K562 (cell line): ENCODE results near the gene ADM. TPM values are rescaled to one million over a fixed set of nuclear protein-coding genes. Genes with fewer than 3 reads are reported as not detected.

Source experiments
- CBX5 ChIP-seq: IDR thresholded peaks from 2 replicates; pipeline ENCODE4 v1.6.1; 2014; ENCODE audit warnings: low read depth, borderline replicate concordance
- CTCF ChIP-seq, 3 experiments: IDR thresholded peaks in 2 of 3; conservative IDR thresholded peaks in 1 of 3; 2 replicates each; pipeline ENCODE4 v1.5.1; 2011 to 2012; ENCODE audit warnings: low read length in 3 of 3, mild to moderate bottlenecking in 3 of 3, control low read depth in 2 of 3, improper control_type of control experiment in 1 of 3, inconsistent platforms in 1 of 3, low read depth in 1 of 3, mixed read lengths in 1 of 3, moderate library complexity in 1 of 3; ENCODE audit not compliant: insufficient read depth in 2 of 3
- E2F1 ChIP-seq: sonication (generic); formaldehyde crosslinking; IDR thresholded peaks from 2 replicates; pipeline ENCODE4 v1.8.1; 2023; ENCODE audit warnings: mild to moderate bottlenecking, missing genetic modification reagents, moderate library complexity
- E2F4 ChIP-seq: sonication (generic); formaldehyde crosslinking; IDR thresholded peaks from 2 replicates; pipeline ENCODE4 v1.8.0; 2022; ENCODE audit warnings: mild to moderate bottlenecking, low read depth, missing genetic modification reagents
- EP400 ChIP-seq: fragments of 450-650 bp; IDR thresholded peaks from 2 replicates; pipeline ENCODE4 v1.6.1; 2017; ENCODE audit warnings: antibody characterized with exemption, mild to moderate bottlenecking, moderate library complexity
- HDAC8 ChIP-seq: fragments of 450-650 bp; IDR thresholded peaks from 2 replicates; pipeline ENCODE4 v1.6.1; 2016; ENCODE audit warnings: mild to moderate bottlenecking, missing genetic modification characterization, moderate library complexity, missing compliant biosample characterization
- HEY1 ChIP-seq: fragments of 250-450 bp; sonication (Bioruptor Pico); IDR thresholded peaks from 2 replicates; pipeline ENCODE4 v1.5.0; 2020; ENCODE audit warnings: mild to moderate bottlenecking, moderate library complexity, borderline replicate concordance
- HINFP ChIP-seq: fragments of 450-650 bp; conservative IDR thresholded peaks from 2 replicates; pipeline ENCODE4 v1.6.1; 2016; ENCODE audit warnings: missing genetic modification characterization, low read depth, mild to moderate bottlenecking, control low read depth, missing compliant biosample characterization
- HIVEP1 ChIP-seq: fragments of 250-450 bp; sonication (Bioruptor Pico); IDR thresholded peaks from 2 replicates; pipeline ENCODE4 v1.4.0; 2020; ENCODE audit warnings: mild to moderate bottlenecking
- KDM2B ChIP-seq: fragments of 250-450 bp; sonication (Bioruptor Pico); IDR thresholded peaks from 2 replicates; pipeline ENCODE4 v1.8.0; 2021; ENCODE audit warnings: mild to moderate bottlenecking, moderate library complexity
- MAFF ChIP-seq: IDR thresholded peaks from 2 replicates; pipeline ENCODE4 v1.6.1; 2012; ENCODE audit warnings: low read length, improper control_type of control experiment
- MBD2 ChIP-seq: sonication (generic); IDR thresholded peaks from 2 replicates; pipeline ENCODE4 v1.6.1; 2016; ENCODE audit warnings: low read depth, borderline replicate concordance
- MECOM ChIP-seq: fragments of 250-450 bp; sonication (Bioruptor Pico); IDR thresholded peaks from 2 replicates; pipeline ENCODE4 v1.8.0; 2022; ENCODE audit warnings: inconsistent platforms
- MTA2 ChIP-seq: fragments of 450-650 bp; IDR thresholded peaks from 2 replicates; pipeline ENCODE4 v1.6.1; 2016; ENCODE audit warnings: low read depth
- PHF20 ChIP-seq: fragments of 450-650 bp; IDR thresholded peaks from 2 replicates; pipeline ENCODE4 v1.6.1; 2018; ENCODE audit not compliant: partially characterized antibody
- POLR2AphosphoS5 ChIP-seq: IDR thresholded peaks from 2 replicates; pipeline ENCODE4 v1.6.1; 2011; ENCODE audit warnings: mild to moderate bottlenecking, low read depth, low read length, moderate library complexity; ENCODE audit not compliant: control insufficient read depth, insufficient read depth
- TBL1XR1 ChIP-seq, 2 experiments: IDR thresholded peaks; 2 replicates each; pipeline ENCODE4 v1.6.1; 2012; ENCODE audit warnings: improper control_type of control experiment in 2 of 2, low read length in 2 of 2, mild to moderate bottlenecking in 1 of 2
- TCFL5 ChIP-seq: fragments of 250-450 bp; sonication (Bioruptor Pico); conservative IDR thresholded peaks from 2 replicates; pipeline ENCODE4 v1.6.1; 2021; ENCODE audit warnings: mild to moderate bottlenecking, moderate library complexity, matching md5 sums
- THRAP3 ChIP-seq: fragments of 450-650 bp; IDR thresholded peaks from 2 replicates; pipeline ENCODE4 v1.6.1; 2016; ENCODE audit warnings: mild to moderate bottlenecking, inconsistent platforms, borderline replicate concordance
- TRIM24 ChIP-seq, 2 experiments: fragments of 450-650 bp; IDR thresholded peaks; 2 replicates each; pipeline ENCODE4 v1.6.1; 2016
- TSC22D4 ChIP-seq: fragments of 450-650 bp; IDR thresholded peaks from 2 replicates; pipeline ENCODE4 v1.6.1; 2016; ENCODE audit warnings: missing genetic modification characterization, missing biosample characterization, control low read depth
- ZEB2 ChIP-seq: fragments of 450-650 bp; IDR thresholded peaks from 2 replicates; pipeline ENCODE4 v1.6.1; 2016
- ZFP30 ChIP-seq: fragments of 250-450 bp; sonication (Bioruptor Pico); IDR thresholded peaks from 2 replicates; pipeline ENCODE4 v1.8.0; 2022; ENCODE audit warnings: moderate library complexity, mild to moderate bottlenecking, inconsistent platforms, borderline replicate concordance
- ZNF551 ChIP-seq: fragments of 250-450 bp; sonication (Bioruptor Pico); IDR thresholded peaks from 2 replicates; pipeline ENCODE4 v1.5.0; 2021; ENCODE audit warnings: mild to moderate bottlenecking, moderate library complexity
- polyA plus RNA-seq, 8 experiments: library from polyadenylated mRNA; depleted of rRNA in 4 of 8; stranded (reverse) in 5 of 8; unstranded in 3 of 8; fragments of >200 nt; fragmentation: Nextera tagmentation in 2 of 8; fragmentation: Illumina TruSeq in 1 of 8; extraction: Ambion mirVana in 2 of 8; extraction: Trizol in 1 of 8; gene quantifications; 2 replicates each; pipeline versions ENCODE4 v1.2.1 to v1.2.3, GENCODE V29; 2011 to 2014; ENCODE audit warnings: inconsistent platforms in 1 of 8, missing spikeins in 1 of 8
- total RNA-seq, 7 experiments: library from RNA; depleted of rRNA in 6 of 7; stranded (reverse); fragments of >200 nt in 6 of 7; fragmentation: Illumina TruSeq in 2 of 7; extraction: Trizol in 2 of 7; gene quantifications; 2 replicates each; pipeline versions ENCODE4 v1.2.1 to v1.2.3, GENCODE V29; 2011 to 2021; ENCODE audit warnings: low replicate concordance in 1 of 7

ADM gene
- total and polyA plus RNA-seq, 9 of the 15 experiments (the other 6 are each of a cell fraction or from before 2014, with no cell fraction given), result 0.23 to 0.49 (median 0.32) TPM; not detected in 6

GRCh38 chr11:10308201-10308954 lies 3.5 kb downstream of the ADM start (continued):
- TF ChIP-seq TSC22D4 (tag), result no peak
- TF ChIP-seq POLR2AphosphoS5, result no peak
- TF ChIP-seq PHF20, result peak; percentile 11
- no peak for TF ChIP-seq CTCF (IDR thresholded peaks at IDR 0.05 in 2 of 3, conservative IDR thresholded peaks at IDR 0.05 in 1 of 3; ENCODE audit: insufficient read depth in 2 of 3, low read depth in 1 of 3, low read length in 3 of 3)
- TF ChIP-seq ZNF551 (CRISPR knock-in tag), result no peak
- peak in 1 of 2 experiments; percentile 32; a peak in 1 of 4 replicates for TF ChIP-seq TRIM24 (IDR thresholded peaks at IDR 0.05)
- 0 out of 2 replicates have a peak, but pooled peaks have one; percentile 5 for TF ChIP-seq EP400
- no peak for TF ChIP-seq MTA2
- no peak for TF ChIP-seq E2F4 (CRISPR knock-in tag)
- TF ChIP-seq ZEB2, result 0 out of 2 replicates have a peak, but pooled peaks have one; percentile 17
- no peak for TF ChIP-seq HIVEP1 (CRISPR knock-in tag)
- no peak for TF ChIP-seq TBL1XR1 (IDR thresholded peaks at IDR 0.05; ENCODE audit: low read length in 2 of 2)
- no peak for TF ChIP-seq HDAC8 (tag)
- no peak for TF ChIP-seq E2F1
- no peak for TF ChIP-seq TCFL5 (CRISPR knock-in tag)
- TF ChIP-seq HINFP (tag), result peak; percentile 55; the same call in 1 of the 2 replicates
- no peak for TF ChIP-seq MECOM (CRISPR knock-in tag)
- TF ChIP-seq MBD2, result no peak
- TF ChIP-seq CBX5, result no peak
- TF ChIP-seq THRAP3, result no peak
- no peak for TF ChIP-seq ZFP30
- no peak for TF ChIP-seq HEY1 (CRISPR knock-in tag)
- TF ChIP-seq MAFF, result no peak
- TF ChIP-seq KDM2B (CRISPR knock-in tag), result 0 out of 2 replicates have a peak, but pooled peaks have one; percentile 50
